Heart right ventricle (tissue), 16 donors: ENCODE data around the gene HNRNPUL2. TPM values are rescaled to one million over a fixed set of nuclear protein-coding genes. Genes with fewer than 3 reads are reported as not detected.

Experiments used
- ATAC-seq, 8 donors: fragments of 200-7000 bp; cut with Tn5 transposase; one replicate each; pipeline ENCODE4 v1.9.1; 2020; ENCODE audit warnings: mild to moderate bottlenecking in 8 of 8, moderate library complexity in 8 of 8, moderate number of reproducible peaks in 1 of 8
- DNase-seq, 2 donors: peaks; one replicate each; pipeline ENCODE4 v3.0.0-alpha.2; 2020
- H3K27ac ChIP-seq, 10 donors: fragments of 200-600 bp; sonication (generic) in 2 of 10; one replicate each; pipeline versions ENCODE4 v1.5.0 to v1.8.0; 2020 to 2022; ENCODE audit warnings: mild to moderate bottlenecking in 3 of 10
- H3K27me3 ChIP-seq, 7 donors: fragments of 200-600 bp; one replicate each; pipeline ENCODE4 v1.8.0; 2021 to 2022; ENCODE audit warnings: mild to moderate bottlenecking in 2 of 7
- H3K36me3 ChIP-seq, 9 donors: fragments of 200-600 bp; sonication (generic) in 1 of 9; one replicate each; pipeline versions ENCODE4 v1.5.0 to v1.8.0; 2020 to 2022; ENCODE audit warnings: mild to moderate bottlenecking in 2 of 9
- H3K4me1 ChIP-seq, 9 donors: fragments of 200-600 bp; sonication (generic) in 1 of 9; one replicate each; pipeline versions ENCODE4 v1.5.0 to v1.8.0; 2020 to 2022; ENCODE audit warnings: mild to moderate bottlenecking in 4 of 9
- H3K4me3 ChIP-seq, 10 donors: fragments of 200-600 bp; sonication (generic) in 2 of 10; one replicate each; pipeline versions ENCODE4 v1.5.0 to v1.8.0; 2020 to 2022; ENCODE audit warnings: mild to moderate bottlenecking in 7 of 10, moderate library complexity in 2 of 10
- H3K9me3 ChIP-seq, 11 donors: fragments of 200-600 bp in 10 of 11; sonication (generic) in 2 of 11; one replicate each; pipeline versions ENCODE4 v1.5.0 to v1.8.0; 2013 to 2022; ENCODE audit warnings: mild to moderate bottlenecking in 2 of 11, control low read depth in 1 of 11, moderate library complexity in 1 of 11
- WGBS, 2 donors: extraction: QIAGEN DNeasy Blood & Tissue Kit; methylation state at CpG; one replicate each; pipeline ENCODE4 v1.1.7; 2013; ENCODE audit warnings: inconsistent platforms in 1 of 2; 5-methylcytosine and 5-hydroxymethylcytosine counted together
- intact Hi-C, 10 donors: fragments of 100-400 bp; cut with DNase I; formaldehyde crosslinking; loops; one replicate each; pipeline versions ENCODE4 v1.11.1 to v1.14.2; 2022
- polyA plus RNA-seq, 2 donors: library from polyadenylated mRNA; stranded (reverse); fragments of 200-250 nt; gene quantifications; one replicate each; pipeline ENCODE4 v1.2.3, GENCODE V29; 2013
- total RNA-seq, 10 donors: library from RNA; stranded (reverse); fragmentation: NEBNext Ultra II Directional in 3 of 10; extraction: Animal tissue kit (Norgen Biotek cat#: 25700) in 3 of 10; gene quantifications; one replicate each; pipeline versions ENCODE4 v1.2.1 to v1.2.4, GENCODE V29; 2021 to 2023
- TF ChIP-seq, protein P1 (sequence below), 9 donors: fragments of 200-600 bp; sonication (generic) in 2 of 9; IDR thresholded peaks; one replicate each; pipeline versions ENCODE4 v1.5.0 to v1.8.0; 2021 to 2022; ENCODE audit warnings: antibody characterized with exemption in 9 of 9, mild to moderate bottlenecking in 5 of 9, moderate library complexity in 1 of 9
- donor health status: Arrhythmogenic right ventricular cardiomyopathy.
- donor health status: ischemic (EF 13 %, LVEDD 7.1; RV severe dilation, severe dysfunction).
- donor health status: healthy with polysubstance abuse.
- donor health status: DM: no; HTN: yes; CAD: no.
- donor health status: DM: no; HTN: no; CAD: no.
- donor health status: ischemic (EF 25% LVEDD 6.9; RV normal size, moderate dysfunction).
- donor health status: ischemic (EF 25% LVEDD 5.7; RV mildly dilated, moderate dysfunction).
- donor health status: healthy.
- donor health status: DM: yes; HTN: yes; CAD: no.
- donor health status: Ischemic cardiomyopathy.
- donor health status: ischemic (EF 35%, LVEDD 5.7; RV mildly dilated, moderate dysfunction).
- donor health status: nonischemic (EF 11% LVEDD 7.7; RV severe dilation, severe dysfunction).
- donor health status: DM: yes; HTN: yes; CAD: no.
- donor health status: PGD.
- donor health status: ischemic (EF 29% LVEDD 5.4; RV normal size, mild dysfunction).
- donor health status: nonischemic (EF 23%, LVEDD 6.1; RV moderate dilation, normal function).

The HNRNPUL2 gene
- total and polyA plus RNA-seq, 12 donors, result 21.4 to 40.9 (median 33.4) TPM

DNA sequence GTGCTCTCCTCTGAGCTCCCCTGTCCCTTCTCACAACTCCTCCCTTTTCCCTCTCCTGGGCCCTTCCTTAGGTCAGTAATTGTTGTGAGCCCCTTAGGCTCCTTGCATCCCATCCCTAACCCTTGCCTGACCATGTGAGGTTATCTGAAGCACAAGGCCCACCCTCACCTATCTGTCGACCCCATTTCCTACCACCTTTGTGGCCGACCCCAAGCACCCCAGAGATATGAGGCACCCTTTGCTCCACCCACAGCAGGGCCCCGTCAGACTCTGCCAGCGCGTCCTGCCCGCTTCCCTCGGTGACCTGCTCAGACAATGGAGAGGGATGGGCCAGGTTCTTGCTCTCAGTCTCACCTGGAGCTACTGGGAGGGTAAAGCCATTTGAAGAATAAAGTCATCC lies 18.5 kb downstream of the HNRNPUL2 start:
- 4% methylated on average over 7 of the region's 7 CpGs for WGBS, 2 donors
- Histone ChIP-seq H3K27ac (peak overlapping the region; percentile 44 to 100 (median 98)), H3K27me3 (no peaks in the 10 kb centered on the region), H3K36me3 (peaks cover 0 to 38% (median 11%) of the 10 kb centered on the region in 9 donors), H3K9me3 (no peaks in the 10 kb centered on the region), H3K4me1 (peaks cover 26 to 73% (median 48%) of the 10 kb centered on the region in 9 donors), H3K4me3 (peak overlapping the region; percentile 43 to 75 (median 68))
- intact Hi-C loops, result loop anchor here in 3 of 10 donors (2.0 to 5.0 kb wide), 4 partner anchors 18 to 134 kb away; partner anchors contain the start of genes LBHD1 (in 2 of the 3), UQCC3 (in 2 of the 3), C11orf98 (in 1 of the 3) and CSKMT (in 1 of the 3)
- TF ChIP-seq, protein P1, sequence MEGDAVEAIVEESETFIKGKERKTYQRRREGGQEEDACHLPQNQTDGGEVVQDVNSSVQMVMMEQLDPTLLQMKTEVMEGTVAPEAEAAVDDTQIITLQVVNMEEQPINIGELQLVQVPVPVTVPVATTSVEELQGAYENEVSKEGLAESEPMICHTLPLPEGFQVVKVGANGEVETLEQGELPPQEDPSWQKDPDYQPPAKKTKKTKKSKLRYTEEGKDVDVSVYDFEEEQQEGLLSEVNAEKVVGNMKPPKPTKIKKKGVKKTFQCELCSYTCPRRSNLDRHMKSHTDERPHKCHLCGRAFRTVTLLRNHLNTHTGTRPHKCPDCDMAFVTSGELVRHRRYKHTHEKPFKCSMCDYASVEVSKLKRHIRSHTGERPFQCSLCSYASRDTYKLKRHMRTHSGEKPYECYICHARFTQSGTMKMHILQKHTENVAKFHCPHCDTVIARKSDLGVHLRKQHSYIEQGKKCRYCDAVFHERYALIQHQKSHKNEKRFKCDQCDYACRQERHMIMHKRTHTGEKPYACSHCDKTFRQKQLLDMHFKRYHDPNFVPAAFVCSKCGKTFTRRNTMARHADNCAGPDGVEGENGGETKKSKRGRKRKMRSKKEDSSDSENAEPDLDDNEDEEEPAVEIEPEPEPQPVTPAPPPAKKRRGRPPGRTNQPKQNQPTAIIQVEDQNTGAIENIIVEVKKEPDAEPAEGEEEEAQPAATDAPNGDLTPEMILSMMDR (IDR thresholded peaks at IDR 0.05), result no peak
- no peak for DNase-seq
- peak in 3 of 8 donors; percentile 1 to 8 (median 1) for ATAC-seq

DNA sequence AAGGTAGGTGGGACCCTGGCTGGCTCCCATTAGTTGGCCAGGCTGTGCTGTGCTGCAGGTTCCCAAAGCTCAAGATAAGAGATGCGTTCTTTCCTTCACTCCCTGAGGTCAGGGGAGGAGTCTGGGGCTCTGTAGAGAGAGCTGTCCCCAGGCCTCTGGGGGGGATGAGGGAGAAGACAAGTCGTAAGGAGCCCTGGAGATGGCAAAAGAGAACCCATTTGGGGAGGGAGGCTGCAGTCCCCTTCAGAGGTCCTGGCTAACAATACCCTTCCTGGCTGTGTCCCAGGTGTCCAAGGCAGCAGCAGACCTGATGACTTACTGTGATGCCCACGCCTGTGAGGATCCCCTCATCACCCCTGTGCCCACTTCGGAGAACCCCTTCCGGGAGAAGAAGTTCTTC lies 18.9 kb downstream of the HNRNPUL2 start:
- no peaks in the 10 kb centered on the region for H3K27me3 ChIP-seq
- peak overlapping the region in 8 of 10 donors; percentile 22 to 100 (median 98) for H3K27ac ChIP-seq
- H3K9me3 ChIP-seq, result no peaks in the 10 kb centered on the region
- peaks cover 26 to 73% (median 45%) of the 10 kb centered on the region in 9 donors for H3K4me1 ChIP-seq
- peak overlapping the region in 8 of 10 donors; percentile 47 to 75 (median 70) for H3K4me3 ChIP-seq
- intact Hi-C loops, result loop anchor here in 3 of 10 donors (2.0 to 5.0 kb wide), 4 partner anchors 18 to 134 kb away; partner anchors contain the start of genes LBHD1 (in 2 of the 3), UQCC3 (in 2 of the 3), C11orf98 (in 1 of the 3) and CSKMT (in 1 of the 3)
- ATAC-seq (peak in 1 of 8 donors; percentile 0), DNase-seq (no peak)
- TF ChIP-seq, protein P1 (IDR thresholded peaks at IDR 0.05), result no peak
- 66 to 74% methylated on average over 5 of the region's 5 CpGs for WGBS, 2 donors
- peaks cover 0 to 34% (median 7%) of the 10 kb centered on the region in 9 donors for H3K36me3 ChIP-seq

DNA sequence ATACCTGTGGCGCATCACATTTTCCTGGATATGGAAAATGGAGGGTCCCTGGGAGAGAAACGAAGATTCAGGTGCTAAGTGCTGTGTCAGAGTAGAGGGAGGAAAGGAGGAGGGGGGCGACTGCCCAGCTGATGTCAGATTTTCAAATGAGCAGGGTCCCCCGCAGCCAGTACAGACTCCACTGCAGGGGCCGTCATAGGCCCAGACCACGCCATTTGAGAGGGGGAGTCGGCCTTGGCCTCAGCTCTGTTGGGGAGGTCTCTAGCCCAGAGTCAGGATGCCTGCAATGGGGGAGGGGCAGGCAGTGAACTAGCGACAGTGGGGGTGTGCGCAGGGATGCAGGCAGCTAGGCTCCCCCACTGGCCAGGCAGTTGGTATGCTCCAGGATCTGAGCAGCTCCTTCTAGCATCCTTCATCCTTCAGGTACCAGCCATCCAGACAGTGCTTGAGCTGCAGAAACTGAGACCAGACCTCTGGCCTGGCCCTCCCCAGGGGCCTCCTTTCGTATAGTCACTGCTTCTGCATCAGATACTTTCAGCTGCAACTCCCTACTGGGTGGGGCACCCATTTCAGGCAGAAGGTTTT lies 19.9 kb downstream of the HNRNPUL2 start, which contains the start of the genes BSCL2 and GNG3:
Gene BSCL2, minus strand, starts transcription at position 148 of the 585 bp plus-strand sequence. CDS start 229 bp downstream, outside the sequence.
Gene GNG3, plus strand, starts transcription at position 400 of the 585 bp plus-strand sequence. CDS start 620 bp downstream, outside the sequence.
- WGBS, 2 donors, result 70 to 83% methylated on average over 10 of the region's 10 CpGs
- DNase-seq, result no peak
- Histone ChIP-seq H3K9me3 (no peaks in the 10 kb centered on the region), H3K36me3 (peaks cover 0 to 26% (median 3%) of the 10 kb centered on the region in 9 donors), H3K4me3 (peak within 1 kb of the TSS; percentile 42 to 90 (median 72)), H3K4me1 (peaks cover 23 to 64% (median 40%) of the 10 kb centered on the region in 9 donors), H3K27ac (peak within 1 kb of the TSS; percentile 63 to 100 (median 96)), H3K27me3 (no peaks in the 10 kb centered on the region)
- intact Hi-C loops, result loop anchor here in 3 of 10 donors (5.0 kb wide), 3 partner anchors 35 to 135 kb away; partner anchors contain the start of genes LBHD1 (in 2 of the 3), UQCC3 (in 2 of the 3), C11orf98 (in 1 of the 3) and CSKMT (in 1 of the 3)
- no peak for ATAC-seq
- TF ChIP-seq, protein P1 (IDR thresholded peaks at IDR 0.05), result no peak

DNA sequence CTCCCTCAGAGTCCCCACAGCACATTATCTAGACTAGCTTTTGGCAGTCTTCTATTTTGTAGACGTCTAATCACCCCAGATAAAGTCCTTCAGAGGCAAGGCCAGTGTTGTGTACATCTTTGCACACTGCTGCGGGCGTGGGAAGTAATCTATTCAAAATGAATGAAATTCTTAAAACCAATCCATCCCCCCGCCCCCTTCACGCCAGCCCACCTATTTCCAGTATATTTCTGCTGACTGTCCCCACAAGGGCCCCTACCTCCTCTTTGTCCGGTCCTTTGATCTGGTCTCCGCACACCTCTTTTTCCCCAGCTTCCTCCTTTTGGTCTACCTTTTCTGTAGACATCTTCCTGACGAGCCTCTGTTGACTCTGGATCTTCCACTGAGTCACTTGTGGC lies 20.4 kb downstream of the HNRNPUL2 start:
- no peak for DNase-seq
- H3K36me3 ChIP-seq, result peaks cover 0 to 26% (median 0%) of the 10 kb centered on the region in 9 donors
- H3K4me1 ChIP-seq, result peaks cover 23 to 61% (median 40%) of the 10 kb centered on the region in 9 donors
- H3K9me3 ChIP-seq, result no peaks in the 10 kb centered on the region
- H3K27me3 ChIP-seq, result no peaks in the 10 kb centered on the region
- intact Hi-C loops, result loop anchor here in 3 of 10 donors (5.0 kb wide), 3 partner anchors 35 to 135 kb away; partner anchors contain the start of genes LBHD1 (in 2 of the 3), UQCC3 (in 2 of the 3), C11orf98 (in 1 of the 3) and CSKMT (in 1 of the 3)
- peak overlapping the region; percentile 63 to 91 (median 81) for H3K27ac ChIP-seq
- no peak for ATAC-seq
- H3K4me3 ChIP-seq, result peak overlapping the region; percentile 42 to 90 (median 72)
- WGBS, 2 donors, result 76 to 81% methylated on average over 8 of the region's 8 CpGs
- TF ChIP-seq, protein P1 (IDR thresholded peaks at IDR 0.05), result no peak
